HG02938 (cell line): ENCODE results near the gene MAPK8IP3.

Experiments
- ATAC-seq: cut with Tn5 transposase; IDR thresholded peaks from one replicate; pipeline ENCODE4 v1.9.1; 2021; ENCODE audit warnings: mild to moderate bottlenecking, moderate library complexity; ENCODE audit not compliant: unreplicated experiment

Gene MAPK8IP3

GRCh38 chr16:1758923-1759322 lies 52.9 kb downstream of the MAPK8IP3 start:
- ATAC-seq = no peak

- no peak for ATAC-seq
Measured at GRCh38 chr16:1759511-1759910, 53.5 kb downstream of the MAPK8IP3 start.

DNA sequence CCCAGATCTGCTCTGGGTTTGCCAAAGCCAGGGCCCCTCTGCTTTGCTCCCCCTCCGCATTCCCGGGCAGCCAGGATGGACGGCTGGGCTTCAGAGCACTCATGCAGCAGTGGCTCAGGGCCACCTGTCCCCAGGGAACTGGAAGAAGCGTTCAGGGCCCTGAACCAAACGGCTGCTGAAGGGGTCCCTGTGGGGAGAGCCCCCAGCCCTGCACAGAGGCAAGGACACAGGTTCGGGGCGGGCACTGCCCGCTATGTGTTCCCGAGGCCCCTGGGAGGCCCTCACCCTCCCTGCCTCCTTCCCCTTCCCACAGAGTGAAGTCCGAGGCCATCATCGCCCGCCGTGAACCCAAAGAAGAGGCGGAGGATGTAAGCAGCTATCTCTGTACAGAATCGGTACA lies 54.9 kb downstream of the MAPK8IP3 start:
- no peak for ATAC-seq

DNA sequence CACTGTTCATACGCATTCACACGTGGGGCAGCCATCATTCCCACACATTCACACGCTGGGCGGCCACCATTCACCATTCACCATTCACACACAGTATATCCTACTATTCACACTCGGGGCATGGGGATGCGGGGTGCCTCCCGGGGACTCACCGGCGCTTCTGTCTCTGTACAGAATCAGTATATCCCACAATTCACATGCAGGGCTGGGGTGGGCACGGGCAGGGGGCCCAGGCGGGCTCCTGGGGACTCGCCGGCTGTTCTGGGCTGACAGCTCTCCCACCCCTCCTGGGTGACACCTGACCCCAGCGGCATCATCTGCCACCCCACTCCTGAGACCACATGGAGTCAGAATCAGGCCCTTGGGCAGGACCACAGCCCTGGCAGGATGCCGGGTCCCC lies 55.8 kb downstream of the MAPK8IP3 start:
- ATAC-seq = no peak

GRCh38 chr16:1762196-1762878 lies 56.3 kb downstream of the MAPK8IP3 start:
- ATAC-seq = no peak

GRCh38 chr16:1762879-1763520 lies 57.0 kb downstream of the MAPK8IP3 start:
- ATAC-seq = no peak

- ATAC-seq = no peak
Measured at GRCh38 chr16:1763521-1764511, 57.8 kb downstream of the MAPK8IP3 start.

DNA sequence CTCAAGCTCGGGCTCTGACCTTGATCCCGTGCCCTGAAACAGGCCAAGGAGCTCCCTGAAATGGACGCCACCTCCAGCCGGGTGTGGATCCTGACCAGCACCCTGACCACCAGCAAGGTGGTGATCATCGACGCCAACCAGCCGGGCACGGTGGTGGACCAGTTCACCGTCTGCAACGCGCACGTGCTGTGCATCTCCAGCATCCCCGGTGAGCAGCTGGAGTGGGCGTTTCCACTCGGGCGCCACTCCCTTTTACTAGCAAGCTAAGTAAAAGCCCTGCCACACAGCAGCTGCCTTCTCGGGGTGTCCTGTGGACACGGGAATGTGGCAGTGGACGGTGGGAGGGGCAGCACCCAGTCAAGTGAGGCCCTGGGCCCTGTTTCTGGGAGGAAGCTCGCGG lies 59.0 kb downstream of the MAPK8IP3 start:
- ATAC-seq = no peak

DNA sequence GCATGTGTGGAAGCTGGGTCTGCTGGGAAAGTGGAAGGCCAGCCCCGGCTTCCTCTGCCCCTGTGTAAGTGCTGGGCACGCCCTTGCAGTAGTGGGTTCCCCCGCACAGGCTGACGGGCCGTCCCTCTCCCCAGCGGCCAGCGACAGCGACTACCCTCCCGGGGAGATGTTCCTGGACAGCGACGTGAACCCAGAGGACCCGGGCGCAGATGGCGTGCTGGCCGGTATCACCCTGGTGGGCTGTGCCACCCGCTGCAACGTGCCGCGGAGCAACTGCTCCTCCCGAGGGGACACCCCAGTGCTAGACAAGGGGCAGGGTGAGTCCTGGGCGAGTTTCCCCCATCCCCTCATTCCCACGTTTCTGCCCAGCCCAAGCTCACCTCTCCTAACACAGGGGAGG lies 59.8 kb downstream of the MAPK8IP3 start:
- ATAC-seq = no peak

DNA sequence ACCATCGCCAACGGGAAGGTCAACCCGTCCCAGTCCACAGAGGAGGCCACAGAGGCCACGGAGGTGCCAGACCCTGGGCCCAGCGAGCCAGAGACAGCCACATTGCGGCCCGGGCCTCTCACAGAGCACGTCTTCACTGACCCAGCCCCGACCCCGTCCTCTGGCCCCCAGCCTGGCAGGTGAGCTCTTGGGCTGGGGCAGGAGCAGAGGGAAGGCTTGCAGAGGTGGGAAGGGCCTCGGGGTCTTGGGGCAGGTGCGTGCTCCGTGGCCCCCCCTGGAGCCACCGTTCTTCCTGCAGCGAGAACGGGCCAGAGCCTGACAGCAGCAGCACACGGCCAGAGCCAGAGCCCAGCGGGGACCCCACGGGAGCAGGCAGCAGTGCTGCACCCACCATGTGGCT lies 60.2 kb downstream of the MAPK8IP3 start:
- ATAC-seq = no peak

GRCh38 chr16:1766701-1767100 lies 60.7 kb downstream of the MAPK8IP3 start:
- ATAC-seq = no peak

GRCh38 chr16:1767116-1767994 lies 61.4 kb downstream of the MAPK8IP3 start:
- ATAC-seq = no peak

DNA sequence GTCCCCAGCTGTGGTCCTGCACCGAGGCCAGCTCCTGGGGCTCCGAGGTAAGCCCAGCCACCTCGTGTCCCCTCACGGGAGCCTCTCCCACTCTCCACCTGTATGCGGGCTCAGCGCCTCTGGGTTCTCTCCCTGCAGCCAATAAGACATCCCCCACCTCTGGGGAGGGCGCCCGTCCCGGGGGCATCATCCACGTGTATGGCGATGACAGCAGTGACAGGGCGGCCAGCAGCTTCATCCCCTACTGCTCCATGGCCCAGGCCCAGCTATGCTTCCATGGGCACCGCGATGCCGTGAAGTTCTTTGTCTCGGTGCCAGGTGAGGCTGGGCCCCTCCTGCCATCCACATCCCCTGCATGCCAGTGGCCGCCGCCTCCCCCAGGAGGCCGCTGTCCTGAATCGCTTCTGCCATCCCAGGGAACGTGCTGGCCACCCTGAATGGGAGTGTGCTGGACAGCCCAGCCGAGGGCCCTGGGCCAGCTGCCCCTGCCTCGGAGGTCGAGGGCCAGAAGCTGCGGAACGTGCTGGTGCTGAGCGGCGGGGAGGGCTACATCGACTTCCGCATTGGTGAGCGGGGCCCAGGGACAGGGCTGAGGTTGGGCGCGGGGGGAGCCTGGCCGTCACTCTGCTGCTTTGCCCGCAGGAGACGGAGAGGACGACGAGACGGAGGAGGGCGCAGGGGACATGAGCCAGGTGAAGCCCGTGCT lies 62.2 kb downstream of the MAPK8IP3 start:
- no peak for ATAC-seq

GRCh38 chr16:1768767-1769401 lies 62.9 kb downstream of the MAPK8IP3 start:
- no peak for ATAC-seq

GRCh38 chr16:1769402-1770300 lies 63.7 kb downstream of the MAPK8IP3 start:
- no peak for ATAC-seq

DNA sequence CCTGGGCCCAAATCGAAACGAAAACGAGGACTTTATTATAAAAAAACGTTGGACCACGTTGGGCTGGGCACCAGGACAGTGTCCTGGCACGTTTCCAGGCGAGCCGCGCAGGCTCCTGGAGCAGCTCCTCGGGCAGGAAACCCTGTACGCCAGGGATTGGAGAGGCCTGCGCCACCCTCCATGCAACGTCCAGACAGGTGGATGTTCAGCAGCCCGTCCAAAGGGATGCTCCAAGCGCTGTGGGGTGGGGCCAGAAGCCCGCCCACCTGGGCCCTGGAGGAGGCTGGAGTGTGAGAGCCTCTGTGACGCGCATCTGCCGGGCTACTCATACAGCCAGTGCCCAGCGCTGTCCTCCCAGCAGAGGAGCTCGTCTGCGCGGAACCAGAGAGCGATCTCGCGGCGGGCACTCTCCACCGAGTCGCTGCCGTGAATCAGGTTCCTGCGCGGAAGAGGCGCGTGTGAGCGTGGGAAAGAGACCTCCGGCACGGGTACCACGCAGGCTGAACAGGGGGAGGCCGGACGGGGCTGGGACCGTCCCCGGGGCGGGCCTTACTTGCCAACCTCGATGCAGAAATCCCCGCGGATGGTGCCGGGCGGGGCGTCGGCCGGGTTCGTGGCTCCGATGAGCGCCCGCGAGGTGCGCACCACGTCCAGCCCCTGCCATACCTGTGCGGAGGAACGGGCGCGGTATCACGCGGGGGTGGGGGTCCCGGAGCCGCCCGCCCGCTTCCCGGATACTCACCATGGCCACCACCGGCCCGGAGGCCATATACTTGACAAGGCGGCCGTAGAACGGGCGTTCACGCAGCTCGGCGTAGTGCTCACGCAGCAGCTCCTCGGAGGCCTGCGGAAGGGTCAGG lies 64.6 kb downstream of the MAPK8IP3 start:
- ATAC-seq = no peak

DNA sequence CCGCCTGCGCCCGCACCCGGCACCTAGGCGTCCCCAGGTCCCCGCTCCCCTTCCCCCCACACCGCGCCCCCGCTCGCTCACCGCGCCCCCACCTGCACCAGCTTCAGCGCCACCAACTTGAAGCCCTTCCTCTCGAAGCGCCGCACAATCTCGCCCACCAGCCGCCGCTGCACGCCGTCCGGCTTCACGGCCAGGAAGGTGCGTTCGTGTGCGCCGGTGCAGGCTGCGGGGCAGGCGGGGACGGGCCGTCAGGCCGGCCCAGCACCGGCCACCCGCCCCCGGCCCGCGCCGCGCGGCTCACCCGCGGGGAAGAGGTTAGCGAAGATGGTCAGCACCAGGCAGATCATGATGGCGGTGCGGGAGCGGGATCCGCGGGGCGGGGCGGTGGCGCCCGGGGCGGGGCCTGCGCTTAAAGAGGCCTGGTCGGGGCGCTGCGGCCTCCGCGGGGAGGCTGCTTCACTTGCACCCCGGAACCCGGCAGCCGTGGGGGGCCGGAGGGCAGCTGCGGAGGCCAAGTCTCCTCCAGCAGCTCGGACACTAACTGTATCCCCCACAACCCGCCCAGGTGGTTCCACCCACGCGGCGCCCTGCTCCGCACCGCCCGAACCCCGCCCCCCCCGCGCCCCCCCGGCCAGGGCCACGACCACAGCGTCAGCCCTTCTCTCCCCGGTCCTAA lies 65.3 kb downstream of the MAPK8IP3 start, which contains the start of gene NME3:
Gene NME3 (minus strand): TSS at position 356 of the 676 bp plus-strand sequence. CDS start 9 bp downstream, at position 347.
- ATAC-seq = no peak
